ENCODE data around the gene RPS6KA4. TPM values are rescaled to one million over a fixed set of nuclear protein-coding genes. Genes with fewer than 3 reads are reported as not detected.

RPS6KA4 gene
- total and polyA plus RNA-seq, 2 of the 13 experiments (the other 11 are each of a cell fraction or from before 2014, with no cell fraction given): 8.9 to 14.2 TPM

DNA sequence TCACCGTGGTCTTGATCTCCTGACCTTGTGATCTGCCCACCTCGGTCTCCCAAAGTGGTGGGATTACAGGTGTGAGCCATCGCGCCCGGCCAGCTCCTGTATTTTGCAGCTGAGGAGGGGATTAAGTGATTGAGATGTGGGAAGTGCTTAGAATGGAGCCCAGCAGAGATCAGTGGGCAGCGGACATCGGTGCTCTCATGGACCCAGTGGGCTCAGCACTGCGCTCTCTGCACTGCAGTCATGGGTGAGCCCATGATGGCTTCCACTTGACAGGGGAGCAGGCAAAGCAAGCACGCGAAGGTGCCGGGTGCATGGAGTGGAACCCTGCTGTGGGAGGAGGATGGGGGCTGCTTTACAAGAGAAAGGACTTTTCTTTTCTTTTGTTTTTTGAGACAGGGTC lies 28.1 kb upstream of the RPS6KA4 start:
- H3K79me2 ChIP-seq (ENCODE audit: insufficient read depth, low read length): no peaks in the 10 kb centered on the region
- H3K27ac ChIP-seq (ENCODE audit: extremely low read length, insufficient read depth, low read length): no peak overlapping the region
- H3K4me1 ChIP-seq (ENCODE audit: insufficient read depth, low read length): peaks cover 27% of the 10 kb centered on the region
- DNase-seq (ENCODE audit: low spot score) (no peak), ATAC-seq (no peak), FAIRE-seq (no peak)
- BruUV-seq (replicated peaks): no TSS peak
- no peak overlapping the region for H3K4me3 ChIP-seq (replicated peaks in 1 of 3; ENCODE audit: insufficient read depth in 1 of 3, low read depth in 2 of 3, low read length in 3 of 3)
- TF ChIP-seq MZF1 (CRISPR knock-in tag; IDR thresholded peaks at IDR 0.05; ENCODE audit: borderline replicate concordance) (no peak), XBP1 (CRISPR knock-in tag; IDR thresholded peaks at IDR 0.05) (no peak), NKX3-1 (CRISPR knock-in tag; IDR thresholded peaks at IDR 0.05) (no peak), POLR2AphosphoS5 (IDR thresholded peaks at IDR 0.05; ENCODE audit: low read depth, low read length) (no peak), SP2 (CRISPR knock-in tag; IDR thresholded peaks at IDR 0.05) (no peak), MXD3 (CRISPR knock-in tag; IDR thresholded peaks at IDR 0.05) (no peak), TEAD3 (CRISPR knock-in tag; optimal IDR thresholded peaks at IDR 0.05; ENCODE audit: borderline replicate concordance) (no peak), ZNF367 (CRISPR knock-in tag; IDR thresholded peaks at IDR 0.05; ENCODE audit: borderline replicate concordance) (no peak)
- TF ChIP-seq, protein P1, sequence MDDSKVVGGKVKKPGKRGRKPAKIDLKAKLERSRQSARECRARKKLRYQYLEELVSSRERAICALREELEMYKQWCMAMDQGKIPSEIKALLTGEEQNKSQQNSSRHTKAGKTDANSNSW (CRISPR knock-in tag; IDR thresholded peaks at IDR 0.05; ENCODE audit: borderline replicate concordance): no peak
- TF ChIP-seq, protein P2, sequence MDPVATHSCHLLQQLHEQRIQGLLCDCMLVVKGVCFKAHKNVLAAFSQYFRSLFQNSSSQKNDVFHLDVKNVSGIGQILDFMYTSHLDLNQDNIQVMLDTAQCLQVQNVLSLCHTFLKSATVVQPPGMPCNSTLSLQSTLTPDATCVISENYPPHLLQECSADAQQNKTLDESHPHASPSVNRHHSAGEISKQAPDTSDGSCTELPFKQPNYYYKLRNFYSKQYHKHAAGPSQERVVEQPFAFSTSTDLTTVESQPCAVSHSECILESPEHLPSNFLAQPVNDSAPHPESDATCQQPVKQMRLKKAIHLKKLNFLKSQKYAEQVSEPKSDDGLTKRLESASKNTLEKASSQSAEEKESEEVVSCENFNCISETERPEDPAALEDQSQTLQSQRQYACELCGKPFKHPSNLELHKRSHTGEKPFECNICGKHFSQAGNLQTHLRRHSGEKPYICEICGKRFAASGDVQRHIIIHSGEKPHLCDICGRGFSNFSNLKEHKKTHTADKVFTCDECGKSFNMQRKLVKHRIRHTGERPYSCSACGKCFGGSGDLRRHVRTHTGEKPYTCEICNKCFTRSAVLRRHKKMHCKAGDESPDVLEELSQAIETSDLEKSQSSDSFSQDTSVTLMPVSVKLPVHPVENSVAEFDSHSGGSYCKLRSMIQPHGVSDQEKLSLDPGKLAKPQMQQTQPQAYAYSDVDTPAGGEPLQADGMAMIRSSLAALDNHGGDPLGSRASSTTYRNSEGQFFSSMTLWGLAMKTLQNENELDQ (CRISPR knock-in tag; IDR thresholded peaks at IDR 0.05; ENCODE audit: borderline replicate concordance): no peak
- H3K4me2 ChIP-seq (ENCODE audit: low read depth, low read length): no peak overlapping the region
- intact Hi-C loops (cut with micrococcal nuclease; ENCODE audit: unreplicated experiment) (no loop called here), in situ Hi-C loops (cut with HindIII; ENCODE audit: extremely low pct_ligation_motif_present, low pct_unique_long_range_greater_than_20kb) (no loop called here)
- peaks cover 3 to 7% of the 10 kb centered on the region in 2 experiments; a peak in 3 of 5 replicates for H3K27me3 ChIP-seq (ENCODE audit: control insufficient read depth in 1 of 2, insufficient read depth in 2 of 2, low read length in 2 of 2)
- CTCF ChIA-PET (ENCODE audit: low intra/inter-chr PET ratio, low total read pairs): no interaction called here
- no peaks in the 10 kb centered on the region for H4K20me1 ChIP-seq (ENCODE audit: insufficient read depth, low read length)
- no peaks in the 10 kb centered on the region for H3K9me3 ChIP-seq (ENCODE audit: low read length)
- no peaks in the 10 kb centered on the region for H3K36me3 ChIP-seq (replicated peaks in 1 of 2; ENCODE audit: control insufficient read depth in 1 of 2, insufficient read depth in 2 of 2, low read length in 2 of 2)
- H3K9ac ChIP-seq (ENCODE audit: insufficient read depth, low read depth, low read length): no peak overlapping the region
- 96% methylated on average over 11 of the region's 11 CpGs for whole genome bisulfite sequencing (ENCODE audit: low lambda C conversion rate)
- no peak overlapping the region for H2AFZ ChIP-seq (ENCODE audit: low read length)
- POLR2A ChIA-PET: interaction anchor here (0.8 to 1.9 kb wide), 6 partner anchors 12 to 126 kb away, joined by 4 to 33 read pairs (median 6); partner anchors contain the start of genes FKBP2, PRDX5 and TRMT112
